GM21723 (cell line): ENCODE measurements around the gene DIRAS1.

Experiments
- ATAC-seq: cut with Tn5 transposase; IDR thresholded peaks from one replicate; pipeline ENCODE4 v1.9.1; 2021; ENCODE audit warnings: mild to moderate bottlenecking, moderate library complexity; ENCODE audit not compliant: unreplicated experiment

Gene DIRAS1, protein sequence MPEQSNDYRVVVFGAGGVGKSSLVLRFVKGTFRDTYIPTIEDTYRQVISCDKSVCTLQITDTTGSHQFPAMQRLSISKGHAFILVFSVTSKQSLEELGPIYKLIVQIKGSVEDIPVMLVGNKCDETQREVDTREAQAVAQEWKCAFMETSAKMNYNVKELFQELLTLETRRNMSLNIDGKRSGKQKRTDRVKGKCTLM

DNA sequence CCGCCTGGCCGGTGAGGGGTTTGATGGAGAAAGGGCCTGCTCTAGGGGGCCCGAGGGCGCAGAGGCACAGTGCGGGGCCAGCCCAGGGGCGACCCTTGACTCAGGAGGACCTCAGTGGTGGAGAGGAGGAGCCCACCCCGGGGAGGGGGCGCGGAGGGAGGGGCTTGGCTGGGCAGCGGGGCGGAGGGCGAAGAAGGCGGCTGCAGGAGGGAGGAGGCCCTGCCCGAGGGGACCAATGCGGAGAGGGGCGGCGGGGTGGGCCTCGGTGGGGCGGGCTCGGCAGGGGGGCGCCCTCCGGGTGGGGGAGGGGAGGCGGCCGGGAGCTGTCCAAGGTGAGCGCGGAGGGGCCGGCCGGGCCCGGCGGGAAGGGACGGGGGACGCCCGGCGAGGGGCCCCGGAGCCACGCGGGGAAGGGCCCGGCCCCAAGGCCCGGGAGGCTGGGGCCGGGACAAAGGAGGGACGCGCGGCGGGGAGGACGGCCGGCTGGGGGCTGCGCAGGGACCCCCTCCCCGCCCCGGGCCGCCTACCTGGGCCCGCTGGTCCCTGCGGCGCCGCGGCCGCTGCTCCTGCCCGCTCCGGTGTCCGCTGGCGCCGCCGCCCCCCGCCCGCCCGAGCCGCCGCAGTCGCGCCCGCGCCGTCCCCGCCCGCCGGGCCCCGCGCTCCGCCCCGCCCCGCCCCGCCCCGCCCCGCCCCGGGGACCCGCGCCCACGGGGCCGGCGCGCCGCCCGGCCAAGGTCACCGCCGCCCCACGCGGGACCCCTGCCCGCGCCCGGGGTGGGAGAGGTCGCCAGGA, at the start of gene DIRAS1:
TSS of gene DIRAS1 (minus strand) at position 596 of the 793 bp plus-strand sequence. CDS start 3,566 bp downstream, outside the sequence.
- ATAC-seq = no peak

DNA sequence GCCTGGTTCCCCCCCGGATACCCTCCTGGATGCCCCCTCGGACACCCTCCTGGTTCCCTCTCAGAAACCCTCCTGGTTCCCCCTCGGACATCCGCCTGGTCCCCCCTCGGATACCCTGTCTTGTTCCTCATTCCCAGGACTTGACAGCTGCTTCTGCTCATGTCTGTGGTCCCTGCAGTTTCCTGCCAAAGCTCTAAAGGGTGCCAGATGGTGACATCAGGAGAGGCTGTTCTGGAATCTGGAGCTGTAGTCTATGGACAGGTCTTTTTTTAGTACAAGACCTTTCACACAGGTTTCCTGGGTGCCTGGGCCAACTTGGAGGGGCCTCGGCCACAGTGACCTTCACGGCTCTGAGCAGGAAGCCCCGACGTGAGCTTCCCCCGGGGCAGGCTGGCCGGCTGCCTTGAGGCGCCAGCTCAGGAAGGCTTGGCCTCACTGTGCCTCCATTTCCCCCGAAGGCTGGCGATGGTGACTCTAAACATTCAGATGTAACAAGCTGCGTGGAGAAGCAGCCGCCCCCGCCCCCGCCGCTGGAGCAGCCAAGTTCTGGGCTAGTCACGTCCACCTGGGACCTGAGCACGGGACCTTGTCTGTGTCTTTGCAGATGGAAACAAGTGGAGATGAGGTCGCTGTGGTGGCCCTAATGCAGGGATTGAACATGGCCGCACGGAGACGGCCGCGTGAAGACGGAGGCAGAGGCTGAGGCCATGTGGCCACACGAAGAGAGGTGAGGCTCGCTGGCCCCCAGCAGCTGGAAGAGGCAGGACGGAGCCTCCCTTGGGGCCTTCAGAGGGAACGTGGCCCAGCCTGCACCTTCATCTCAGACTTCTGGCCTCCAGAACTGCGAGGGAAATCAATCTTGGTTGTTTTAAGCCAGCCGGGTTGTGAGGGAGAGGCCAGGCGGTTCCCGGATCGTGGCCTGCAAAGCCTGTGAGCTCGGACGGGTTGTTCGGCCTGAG, 49.2 kb upstream of the DIRAS1 start:
- no peak for ATAC-seq

DNA sequence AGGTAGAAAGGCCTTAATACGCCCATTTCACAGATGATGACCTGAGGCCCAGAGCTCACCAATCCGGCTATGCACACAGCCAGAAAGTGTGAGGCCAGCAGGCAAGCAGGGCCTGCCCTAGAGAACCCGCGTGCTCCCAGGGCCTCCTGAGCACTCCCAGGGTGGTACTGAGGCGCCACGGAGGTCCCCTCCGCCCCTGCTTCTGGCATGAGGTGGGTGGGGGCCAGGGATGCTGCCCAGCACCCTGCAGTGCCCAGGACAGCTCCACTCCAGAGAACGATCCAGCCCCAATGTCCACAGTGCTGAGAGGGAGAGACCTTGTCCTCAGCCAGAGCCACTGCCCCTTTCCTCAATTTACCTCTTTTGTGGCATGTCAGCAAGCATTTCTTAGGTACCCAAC, 48.0 kb upstream of the DIRAS1 start:
- ATAC-seq = no peak

DNA sequence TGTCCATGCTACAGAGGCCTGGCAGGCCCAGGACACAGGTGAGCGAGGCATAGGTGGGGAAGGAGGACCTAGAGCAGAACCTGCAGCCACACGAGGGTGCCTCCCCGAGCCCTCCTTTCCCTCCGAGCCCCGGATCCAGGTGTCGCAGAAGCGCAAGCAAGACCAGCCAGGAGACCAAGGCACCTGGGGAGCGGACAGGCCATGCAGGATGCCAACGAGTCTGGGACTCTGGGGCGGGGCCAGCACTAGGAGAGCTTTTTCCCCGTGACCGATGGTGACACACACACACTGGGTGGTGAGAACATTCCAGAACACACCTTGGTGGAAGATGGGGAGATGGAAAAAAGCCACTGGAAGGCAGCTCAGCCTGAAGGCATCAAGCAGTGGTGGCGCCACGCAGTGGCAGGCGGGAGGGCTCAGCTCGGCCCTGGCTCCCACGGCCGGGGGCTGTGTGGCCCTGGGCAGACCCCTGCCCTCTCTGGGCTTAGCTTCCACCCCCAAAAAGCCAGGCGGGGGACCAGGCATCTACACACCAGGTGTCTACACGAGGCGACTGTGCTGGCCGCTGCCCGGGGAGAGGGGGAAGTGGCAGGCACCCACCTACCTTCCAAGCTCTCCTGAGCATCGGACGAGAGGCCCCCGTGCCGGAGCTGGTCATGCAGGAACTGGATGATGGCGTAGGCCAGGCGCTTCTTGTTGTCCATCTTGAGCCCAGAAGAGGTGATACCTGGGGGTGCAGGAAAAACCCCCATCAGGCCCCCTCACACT, 47.4 kb upstream of the DIRAS1 start:
- no peak for ATAC-seq

DNA sequence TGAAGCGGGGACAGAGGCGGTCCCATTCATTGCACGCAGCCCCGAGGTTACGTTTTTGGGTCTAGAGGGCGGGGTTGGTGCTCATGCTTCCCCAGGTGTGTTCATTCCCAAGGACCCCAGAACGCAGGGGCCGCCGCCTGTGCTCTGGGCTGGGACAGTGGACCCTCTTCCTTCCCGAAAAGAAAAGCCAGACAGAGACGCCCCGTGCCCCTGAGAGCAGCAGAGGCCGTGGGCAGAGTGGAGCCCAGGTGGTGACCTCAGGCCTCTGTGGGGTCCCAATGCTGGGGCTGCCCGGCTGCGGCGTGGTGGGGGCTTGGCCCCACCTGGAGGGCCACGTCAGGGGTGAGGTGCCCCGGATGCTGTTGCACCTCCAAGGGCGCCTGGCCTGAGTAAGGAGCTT, 46.5 kb upstream of the DIRAS1 start:
- no peak for ATAC-seq

DNA sequence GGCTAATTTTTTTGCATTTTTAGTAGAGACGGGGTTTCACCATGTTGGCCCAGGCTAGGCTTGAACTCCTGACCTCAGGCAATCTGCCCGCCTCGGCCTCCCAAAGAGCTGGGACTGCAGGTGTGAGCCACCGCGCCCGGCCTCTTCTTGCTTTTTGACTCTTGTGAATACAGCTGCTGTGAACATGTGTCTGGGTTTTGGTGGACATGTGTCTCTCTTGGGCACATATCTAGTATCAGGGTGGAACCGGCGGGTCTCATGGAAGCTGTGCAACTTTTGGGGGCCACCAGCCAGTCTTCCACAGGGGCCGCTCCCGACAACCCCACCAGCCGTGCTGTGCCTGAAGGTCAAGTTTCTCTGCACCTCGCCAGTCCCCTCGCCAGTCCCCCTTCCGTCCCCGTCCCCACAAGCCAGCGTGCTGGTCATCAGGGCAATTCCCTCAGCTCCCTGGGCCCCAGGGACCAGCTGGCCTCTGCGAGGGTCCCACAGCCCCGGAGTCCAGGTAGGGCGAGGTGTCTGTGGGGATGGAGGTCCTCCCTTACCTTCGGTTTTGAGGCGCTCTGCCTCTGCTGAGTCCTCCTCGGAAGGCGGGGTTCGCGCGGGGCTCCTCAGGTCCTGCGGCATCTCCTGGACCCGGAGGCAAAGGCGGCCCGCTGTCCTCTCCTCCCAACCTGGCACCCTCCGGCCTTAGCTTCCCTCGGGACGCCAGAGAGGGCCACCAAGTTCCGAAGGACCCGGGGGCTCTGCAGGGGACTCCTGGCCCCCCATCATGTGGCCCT, 45.6 kb upstream of the DIRAS1 start:
- ATAC-seq = no peak

DNA sequence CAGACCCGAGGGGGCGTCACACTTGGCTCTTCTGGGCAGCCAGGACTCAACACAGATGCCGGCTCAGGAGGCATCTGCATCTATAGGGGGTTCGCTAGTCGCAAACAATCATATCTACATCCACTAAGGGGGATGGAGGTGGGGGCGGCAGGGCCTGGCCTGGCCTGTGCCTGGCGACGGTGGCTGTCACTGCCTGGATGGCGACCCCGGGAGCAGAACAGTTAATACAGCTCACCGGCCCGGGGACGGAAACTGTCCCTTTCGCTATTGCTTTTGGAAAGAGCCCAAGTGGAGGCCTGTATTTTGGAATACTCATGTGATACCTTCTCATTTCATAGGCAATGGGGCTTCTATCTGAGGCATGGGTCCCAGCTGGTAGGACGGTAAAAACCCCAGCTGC, 44.2 kb upstream of the DIRAS1 start:
- no peak for ATAC-seq

DNA sequence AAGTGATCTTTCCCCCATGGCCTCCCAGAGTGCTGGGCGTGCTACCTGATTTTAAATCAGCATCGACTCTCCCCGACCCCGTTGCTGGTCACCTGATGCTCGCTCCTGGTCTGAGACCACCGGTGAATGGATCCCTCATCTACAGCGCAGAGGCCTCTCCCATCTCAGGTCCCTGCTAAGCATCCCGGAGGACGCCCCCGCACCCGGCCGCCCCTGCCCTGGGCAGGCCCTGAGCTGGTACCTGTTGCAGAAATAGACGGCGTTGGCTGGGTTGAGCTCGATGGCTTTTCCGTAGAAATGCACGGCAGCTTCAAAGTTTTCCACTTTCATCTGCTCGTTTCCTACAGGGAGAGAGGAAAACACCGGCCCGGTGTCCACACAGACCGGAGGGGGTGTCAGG, 43.8 kb upstream of the DIRAS1 start:
- no peak for ATAC-seq

DNA sequence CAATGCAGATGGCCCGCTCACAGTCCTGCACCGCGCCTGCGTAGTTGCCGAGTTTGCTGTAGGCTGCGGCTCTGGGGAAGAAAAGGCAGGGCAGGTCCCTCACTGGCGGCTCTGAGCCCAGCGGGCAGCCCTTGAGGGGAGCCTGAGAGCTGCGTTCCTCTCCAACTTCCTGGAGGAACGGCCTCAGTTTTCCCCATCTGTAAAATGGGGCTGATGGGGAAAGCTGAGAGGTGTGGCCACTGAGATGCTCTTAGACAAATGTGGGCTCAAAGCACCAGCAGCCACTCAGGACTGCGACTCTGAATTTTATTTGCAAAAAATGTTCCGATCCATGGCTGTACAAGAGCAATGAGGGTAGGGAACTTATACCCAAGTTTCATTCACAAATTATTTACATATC, 42.5 kb upstream of the DIRAS1 start:
- no peak for ATAC-seq

DNA sequence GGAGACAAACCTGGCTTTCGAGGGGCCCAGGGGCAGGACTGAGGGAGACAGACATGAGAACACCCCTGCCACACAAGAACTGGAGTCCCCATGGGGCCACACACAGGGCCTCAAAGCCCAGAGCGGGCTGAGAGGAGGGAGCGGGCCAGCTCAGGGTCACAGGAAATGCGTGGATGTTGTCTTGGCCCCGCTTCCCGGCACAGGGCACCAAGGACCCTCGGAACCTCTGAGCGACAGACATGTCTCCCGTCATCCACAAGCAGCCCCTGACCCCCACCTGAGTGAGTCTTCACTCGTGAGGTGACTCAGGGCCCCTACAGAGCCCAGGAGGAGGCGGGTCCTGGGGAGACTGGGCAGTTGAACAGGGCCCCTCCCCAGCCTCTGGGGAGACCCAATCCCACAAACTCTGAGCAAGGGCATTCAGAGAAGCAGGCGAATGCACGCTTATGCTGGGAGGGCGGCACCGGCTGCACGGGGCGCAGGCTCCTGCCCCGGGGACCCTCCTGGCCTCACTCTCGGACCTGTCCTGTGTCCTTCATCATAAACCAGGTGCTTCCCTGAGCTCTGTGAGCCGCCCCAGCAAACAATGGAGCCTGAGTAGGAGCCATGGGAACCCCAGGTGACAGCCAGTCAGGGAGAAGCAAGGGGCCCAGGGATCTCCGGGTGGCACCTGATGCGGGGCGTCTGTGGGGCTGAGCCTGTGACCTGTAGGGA, 41.8 kb upstream of the DIRAS1 start:
- no peak for ATAC-seq

DNA sequence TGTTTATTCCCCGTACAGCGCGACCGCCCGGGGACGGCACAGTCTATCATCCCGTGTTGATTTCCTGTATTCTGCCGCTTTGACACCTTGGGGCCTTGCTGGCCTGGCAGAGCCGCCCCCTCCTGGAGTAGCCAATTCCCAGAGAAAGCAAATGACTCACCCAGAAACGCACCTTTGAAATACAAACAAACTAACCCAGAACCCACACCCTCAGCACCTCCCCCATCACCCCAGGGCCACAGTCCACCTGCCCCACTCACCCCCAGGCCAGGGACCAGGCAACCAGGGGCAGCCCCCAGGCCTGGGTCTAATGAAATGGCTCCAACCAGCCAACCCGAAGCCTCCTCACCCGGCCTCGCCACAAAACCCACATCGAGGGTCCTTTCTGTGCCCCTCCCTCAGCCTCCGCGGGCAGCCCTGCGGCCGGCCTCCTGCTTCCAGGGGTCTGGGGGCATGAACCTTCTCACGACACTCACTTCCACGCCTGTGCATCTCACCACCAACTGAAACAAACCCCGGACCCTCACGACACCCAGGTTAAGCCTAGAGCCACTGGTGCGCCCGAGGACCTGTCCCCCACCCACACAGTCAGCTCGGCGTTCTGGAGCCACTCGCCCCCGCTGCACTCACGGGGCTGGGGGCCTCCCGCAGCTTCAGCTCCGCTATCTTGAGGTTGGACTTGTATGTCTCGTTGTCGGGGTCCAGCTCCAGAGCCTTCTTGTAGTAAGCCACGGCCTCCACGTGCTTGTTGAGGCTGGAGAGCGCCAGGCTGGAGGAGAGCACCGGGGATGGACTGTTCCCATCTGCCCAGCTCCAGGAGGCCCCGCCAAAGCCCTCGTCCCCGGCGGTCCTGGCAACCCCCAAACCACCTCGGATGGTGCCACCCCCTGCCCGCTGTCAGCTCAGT, 41.0 kb upstream of the DIRAS1 start:
- no peak for ATAC-seq

DNA sequence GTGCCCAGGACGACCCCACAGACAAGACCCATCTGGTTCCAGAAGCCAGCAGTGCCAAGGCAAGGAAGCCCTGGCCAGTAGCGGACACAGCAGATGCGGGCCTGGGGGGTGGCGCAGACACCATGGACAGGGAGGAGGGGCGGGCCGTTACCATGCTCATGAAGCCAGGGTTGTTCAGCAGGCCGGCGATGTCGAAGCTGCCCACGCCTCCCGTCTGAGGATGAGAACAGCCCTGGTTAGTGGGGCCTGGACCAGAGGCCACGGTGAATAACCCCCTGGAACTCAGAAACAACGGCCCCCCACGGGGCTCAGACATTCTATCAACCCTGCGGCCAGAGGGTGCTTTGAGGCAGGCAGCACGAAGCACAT, 40.1 kb upstream of the DIRAS1 start:
- ATAC-seq = no peak

DNA sequence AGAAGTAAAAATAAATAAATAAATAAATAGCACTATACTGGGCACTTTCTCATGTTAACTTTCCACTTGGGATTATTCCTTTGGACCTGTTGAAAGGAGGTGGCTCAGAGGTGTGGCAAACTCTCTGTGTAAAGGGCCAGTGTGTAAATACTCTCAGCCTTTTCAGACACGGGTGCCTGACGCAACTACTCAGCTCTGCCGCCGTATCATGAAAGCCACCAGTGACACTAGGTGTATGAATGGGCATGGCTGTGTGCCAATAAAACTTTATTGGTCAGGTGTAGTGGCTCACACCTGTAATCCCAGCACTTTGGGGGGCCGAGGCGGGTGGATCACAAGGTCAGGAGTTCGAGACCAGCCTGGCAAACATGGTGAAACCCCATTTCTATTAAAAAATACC, 38.8 kb upstream of the DIRAS1 start:
- no peak for ATAC-seq

DNA sequence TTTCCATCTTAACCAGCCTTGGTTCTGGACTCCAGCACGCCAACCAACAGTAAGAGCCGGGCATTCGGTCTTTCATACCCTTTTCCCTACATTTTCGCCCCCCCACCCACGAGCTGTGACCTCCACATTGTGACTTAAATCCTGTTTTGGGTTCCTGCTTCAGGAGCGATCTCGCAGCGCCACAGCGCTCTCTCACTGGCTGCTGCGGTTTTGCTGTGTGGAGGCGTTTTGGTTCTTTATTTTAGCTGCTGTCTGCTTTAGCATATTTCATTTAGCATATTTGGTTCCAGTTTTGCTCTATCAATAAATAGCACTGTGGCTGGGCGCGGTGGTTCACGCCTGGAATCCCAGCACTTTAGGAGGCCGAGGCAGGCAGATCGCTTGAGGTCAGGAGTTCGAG, 38.2 kb upstream of the DIRAS1 start:
- no peak for ATAC-seq

DNA sequence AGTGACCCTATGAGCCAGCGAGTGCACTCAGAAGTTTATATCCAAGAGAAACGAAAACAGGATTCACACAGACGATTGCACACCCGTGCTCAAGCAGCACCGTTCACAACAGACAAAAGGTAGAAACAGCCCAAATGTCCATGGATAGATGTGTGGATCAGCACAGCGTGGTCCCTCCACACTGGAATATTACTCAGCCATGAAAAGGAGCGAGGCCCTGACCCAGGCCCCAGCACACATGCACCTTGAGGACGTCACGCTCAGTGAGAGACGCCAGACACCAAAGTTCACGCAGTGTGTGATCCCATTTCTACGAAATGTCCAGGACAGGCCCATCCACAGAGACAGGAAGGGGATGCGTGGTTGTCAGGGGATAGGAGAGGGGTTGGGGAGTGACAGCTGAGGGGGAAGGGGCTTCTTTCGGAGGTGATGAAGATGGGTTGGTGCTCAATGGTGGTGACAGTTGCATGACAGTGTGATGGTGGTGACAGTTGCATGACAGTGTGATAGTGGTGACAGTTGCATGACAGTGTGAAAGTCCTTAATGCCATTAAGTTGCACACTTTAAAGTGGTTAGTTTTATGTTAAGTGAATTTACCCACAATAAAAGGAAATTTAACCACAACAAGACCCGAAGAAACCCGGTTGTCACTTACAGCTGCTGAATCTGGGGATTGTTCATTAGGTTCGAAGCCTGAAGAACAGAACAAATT, 37.6 kb upstream of the DIRAS1 start:
- ATAC-seq = no peak

DNA sequence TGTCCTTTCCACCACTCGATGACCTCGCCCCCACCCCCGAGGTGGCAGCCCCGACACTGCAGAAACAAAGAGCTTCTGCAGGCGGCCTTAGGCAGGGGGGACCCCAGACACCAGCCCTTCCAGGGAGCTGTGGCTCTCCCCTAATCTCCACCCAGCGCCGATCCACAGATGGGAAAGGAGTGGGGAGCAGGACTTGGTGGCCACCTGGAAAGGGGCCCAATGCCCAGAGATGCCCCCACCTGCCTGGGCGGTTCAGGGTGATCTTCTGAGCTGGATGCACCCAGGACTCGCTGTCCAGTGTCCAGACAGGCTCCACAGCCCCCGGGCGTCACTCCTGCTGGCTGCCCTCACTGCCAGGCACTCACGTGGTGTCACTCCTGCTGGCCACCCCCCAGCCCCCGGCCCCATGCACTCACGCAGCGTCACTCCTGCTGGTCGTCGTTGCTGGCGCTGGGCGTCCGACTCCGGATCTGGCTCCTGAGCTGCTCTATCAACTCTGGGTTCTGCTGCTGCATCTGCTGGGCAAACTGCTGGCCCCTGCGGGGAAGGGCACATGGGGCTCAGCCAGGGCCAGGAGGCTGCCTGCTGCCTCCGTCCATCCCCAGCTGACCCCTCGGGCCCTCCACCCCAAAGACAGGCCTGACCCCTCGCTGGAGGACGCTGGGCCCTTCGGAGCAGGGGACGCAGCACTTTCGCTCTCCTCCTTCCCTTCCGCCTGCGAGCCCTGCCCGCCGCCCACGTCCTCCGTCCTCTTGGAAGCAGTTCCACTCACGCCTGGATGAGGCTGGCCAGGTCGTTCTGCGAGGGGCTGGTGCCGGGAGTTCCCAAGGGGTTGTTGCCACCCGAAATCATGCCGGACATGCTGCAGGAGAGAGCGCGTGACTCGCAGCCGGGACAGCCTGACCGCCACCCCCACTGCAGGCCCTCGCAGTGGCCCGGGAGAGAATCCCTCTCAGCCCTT, 36.0 kb upstream of the DIRAS1 start:
- no peak for ATAC-seq

DNA sequence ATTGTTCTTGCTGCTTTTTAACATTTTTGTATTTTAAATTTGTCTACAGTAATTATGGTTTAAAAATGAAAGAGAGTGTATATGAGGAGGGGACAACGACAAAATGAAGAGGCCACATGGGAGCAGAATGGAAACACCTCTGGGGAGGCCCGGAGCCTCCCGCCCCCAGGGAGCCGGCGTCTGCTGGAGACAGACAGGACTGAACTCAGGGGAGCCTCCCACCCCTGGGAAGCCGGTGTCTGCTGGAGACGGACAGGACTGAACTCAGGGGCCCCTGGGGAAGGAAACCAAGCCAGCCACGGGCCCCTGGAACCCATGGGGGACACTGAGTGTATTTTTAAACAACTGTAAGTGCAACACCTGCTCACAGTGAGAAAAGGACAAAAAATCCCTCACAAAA, 35.3 kb upstream of the DIRAS1 start:
- no peak for ATAC-seq
